Right lobe of liver (tissue), 4 donors: ENCODE results near the gene ADORA1.

ENCODE experiments used
- CTCF ChIP-seq, 4 donors: fragments of 200-600 bp in 3 of 4; fragments of 450-650 bp in 1 of 4; IDR thresholded peaks; one replicate each; pipeline versions ENCODE4 v1.5.1 to v1.8.0; 2016 to 2022; ENCODE audit warnings: antibody characterized with exemption in 4 of 4, mild to moderate bottlenecking in 2 of 4
- POLR2A ChIP-seq: fragments of 450-650 bp; IDR thresholded peaks from one replicate; pipeline ENCODE4 v1.6.1; 2017; ENCODE audit warnings: antibody characterized with exemption, mild to moderate bottlenecking
- donor health status: DM: no; HTN: no; CAD: no.
- donor health status: DM: no; HTN: no; CAD: no.
- donor health status: DM: no; HTN: yes; CAD: no.

- TF ChIP-seq CTCF (IDR thresholded peaks at IDR 0.05) = no peak
- no peak for TF ChIP-seq POLR2A
These were observed 33.6 kb downstream of the ADORA1 start for GRCh38 chr1:203161175-203161574.
